Right lobe of liver (tissue), 4 donors: ENCODE results near the gene PDZRN4.

Experiments used
- POLR2A ChIP-seq: fragments of 450-650 bp; IDR thresholded peaks from one replicate; pipeline ENCODE4 v1.6.1; 2017; ENCODE audit warnings: antibody characterized with exemption, mild to moderate bottlenecking
- TF ChIP-seq, protein P1 (sequence below), 4 donors: fragments of 200-600 bp in 3 of 4; fragments of 450-650 bp in 1 of 4; IDR thresholded peaks; one replicate each; pipeline versions ENCODE4 v1.5.1 to v1.8.0; 2016 to 2022; ENCODE audit warnings: antibody characterized with exemption in 4 of 4, mild to moderate bottlenecking in 2 of 4
- donor health status: DM: no; HTN: no; CAD: no.
- donor health status: DM: no; HTN: no; CAD: no.
- donor health status: DM: no; HTN: yes; CAD: no.

DNA sequence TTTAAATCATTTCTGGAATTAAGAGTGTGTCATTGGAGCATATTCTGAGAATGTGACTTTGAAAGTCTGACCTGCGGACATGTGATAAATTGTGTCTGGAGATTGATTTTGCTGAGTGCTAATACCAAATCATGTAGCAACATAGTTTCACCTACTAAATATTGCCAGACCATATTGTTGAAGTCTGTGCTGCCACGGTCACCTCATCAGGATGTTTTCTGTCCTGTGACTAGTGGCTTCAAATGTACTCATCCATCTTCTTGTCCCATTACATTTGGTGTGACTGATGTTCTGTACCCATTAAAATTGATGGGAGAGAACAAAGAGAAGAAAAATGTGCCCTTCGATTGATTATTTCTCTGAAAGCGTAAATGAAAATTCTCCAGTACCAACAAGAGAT is 265.3 kb downstream of the PDZRN4 start:
- TF ChIP-seq, protein P1, sequence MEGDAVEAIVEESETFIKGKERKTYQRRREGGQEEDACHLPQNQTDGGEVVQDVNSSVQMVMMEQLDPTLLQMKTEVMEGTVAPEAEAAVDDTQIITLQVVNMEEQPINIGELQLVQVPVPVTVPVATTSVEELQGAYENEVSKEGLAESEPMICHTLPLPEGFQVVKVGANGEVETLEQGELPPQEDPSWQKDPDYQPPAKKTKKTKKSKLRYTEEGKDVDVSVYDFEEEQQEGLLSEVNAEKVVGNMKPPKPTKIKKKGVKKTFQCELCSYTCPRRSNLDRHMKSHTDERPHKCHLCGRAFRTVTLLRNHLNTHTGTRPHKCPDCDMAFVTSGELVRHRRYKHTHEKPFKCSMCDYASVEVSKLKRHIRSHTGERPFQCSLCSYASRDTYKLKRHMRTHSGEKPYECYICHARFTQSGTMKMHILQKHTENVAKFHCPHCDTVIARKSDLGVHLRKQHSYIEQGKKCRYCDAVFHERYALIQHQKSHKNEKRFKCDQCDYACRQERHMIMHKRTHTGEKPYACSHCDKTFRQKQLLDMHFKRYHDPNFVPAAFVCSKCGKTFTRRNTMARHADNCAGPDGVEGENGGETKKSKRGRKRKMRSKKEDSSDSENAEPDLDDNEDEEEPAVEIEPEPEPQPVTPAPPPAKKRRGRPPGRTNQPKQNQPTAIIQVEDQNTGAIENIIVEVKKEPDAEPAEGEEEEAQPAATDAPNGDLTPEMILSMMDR (IDR thresholded peaks at IDR 0.05), result no peak
- no peak for TF ChIP-seq POLR2A
